ENCODE data around the gene MAP2K5. TPM values are rescaled to one million over a fixed set of nuclear protein-coding genes. Genes with fewer than 3 reads are reported as not detected.

The MAP2K5 gene
- 2.7 and 4.8 TPM in 2 replicates for total RNA-seq

GRCh38 chr15:67542420-67543347 is at the start of gene MAP2K5:
Gene MAP2K5, plus strand, starts transcription at chr15:67542703. Its CDS starts 633 bp downstream, at chr15:67543336.

GRCh38 chr15:67521029-67521782 is 21.3 kb upstream of the MAP2K5 start, which contains the start of gene C15orf61:
Gene C15orf61, plus strand, starts transcription at chr15:67521131. Its CDS starts 118 bp downstream, at chr15:67521249.

DNA sequence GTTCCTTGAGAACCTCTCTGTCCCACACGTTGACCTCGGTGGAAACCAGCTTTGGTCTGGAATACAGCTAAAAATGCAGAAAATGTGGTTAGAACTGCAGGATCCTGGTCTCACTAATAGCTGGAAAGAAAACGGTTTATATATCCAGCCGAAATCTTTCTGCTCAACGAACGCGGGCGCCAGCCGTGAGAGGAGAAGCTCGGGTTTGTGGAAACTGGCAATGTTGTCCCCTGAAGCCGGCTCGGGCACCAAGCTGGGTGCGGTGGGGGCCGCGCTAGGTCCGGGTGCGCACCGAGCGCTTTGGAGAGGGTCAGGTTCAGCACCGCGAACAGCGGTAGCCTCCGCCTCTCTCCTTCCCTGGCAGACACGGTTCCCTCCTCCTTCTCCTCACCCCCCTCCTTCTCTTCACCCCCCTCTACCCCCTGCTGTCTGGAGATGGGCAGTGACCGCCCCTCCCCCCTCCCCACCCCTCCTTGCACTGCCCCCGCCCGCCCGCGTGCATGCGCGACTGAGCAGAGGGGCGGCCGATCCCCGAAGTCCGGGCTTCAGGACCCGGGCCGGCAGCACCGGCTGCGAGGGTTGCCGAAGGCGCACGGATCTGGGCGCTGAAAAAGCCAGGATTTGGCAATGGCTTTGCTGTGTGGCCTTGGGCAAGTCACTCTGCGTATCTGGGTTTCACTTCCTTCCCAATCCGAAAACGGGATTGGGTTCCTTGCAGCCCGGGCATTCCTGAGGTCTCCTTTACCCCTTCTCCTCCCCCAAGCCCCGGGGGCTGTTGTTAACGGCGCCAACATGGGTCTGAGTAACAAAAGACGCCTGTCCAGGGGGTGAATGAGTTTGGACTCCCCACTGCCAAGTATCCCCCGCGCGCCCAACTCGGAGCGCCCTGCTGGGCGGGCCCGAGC is 282.7 kb downstream of the MAP2K5 start, which contains the start of gene SKOR1:
SKOR1 (plus strand) TSS at position 534 of the 905 bp plus-strand sequence; CDS start at position 628, 94 bp downstream.

GRCh38 chr15:67839929-67840748 is 297.6 kb downstream of the MAP2K5 start, which contains the start of gene RNU6-1:
Gene RNU6-1, minus strand, starts transcription at chr15:67840045.

Other genes with a start within 250 kb of the MAP2K5 start
- 2.3 and 4.8 TPM in 2 replicates for gene C15orf61, start 21.6 kb upstream of the MAP2K5 start, total RNA-seq

Measured in regular cardiac myocyte (primary cell).